Measurements from ENCODE around the gene HDAC4.

Gene HDAC4

GRCh38 chr2:239003624-239004273 is 397.1 kb downstream of the HDAC4 start:
- Histone ChIP-seq H3K9me3 (ENCODE audit: control insufficient read depth, insufficient read depth, low read length) (no peaks in the 10 kb centered on the region), H3K36me3 (ENCODE audit: insufficient read depth, low read length) (no peaks in the 10 kb centered on the region), H3K4me1 (ENCODE audit: insufficient read depth, low read length) (no peaks in the 10 kb centered on the region), H3K9ac (ENCODE audit: low read depth, low read length) (no peak overlapping the region)

- Histone ChIP-seq H3K36me3 (ENCODE audit: insufficient read depth, low read length) (no peaks in the 10 kb centered on the region), H3K9ac (ENCODE audit: low read depth, low read length) (no peak overlapping the region), H3K9me3 (ENCODE audit: control insufficient read depth, insufficient read depth, low read length) (no peaks in the 10 kb centered on the region), H3K4me1 (ENCODE audit: insufficient read depth, low read length) (no peaks in the 10 kb centered on the region)
These were observed 397.7 kb downstream of the HDAC4 start for GRCh38 chr2:239002954-239003623.

GRCh38 chr2:239002591-239002953 is 398.2 kb downstream of the HDAC4 start:
- no peak overlapping the region for H3K9ac ChIP-seq (ENCODE audit: low read depth, low read length)
- no peaks in the 10 kb centered on the region for H3K4me1 ChIP-seq (ENCODE audit: insufficient read depth, low read length)
- H3K36me3 ChIP-seq (ENCODE audit: insufficient read depth, low read length): no peaks in the 10 kb centered on the region
- no peaks in the 10 kb centered on the region for H3K9me3 ChIP-seq (ENCODE audit: control insufficient read depth, insufficient read depth, low read length)

- Histone ChIP-seq H3K9ac (ENCODE audit: low read depth, low read length) (no peak overlapping the region), H3K4me1 (ENCODE audit: insufficient read depth, low read length) (no peaks in the 10 kb centered on the region), H3K9me3 (ENCODE audit: control insufficient read depth, insufficient read depth, low read length) (no peaks in the 10 kb centered on the region), H3K36me3 (ENCODE audit: insufficient read depth, low read length) (no peaks in the 10 kb centered on the region)
These were observed 399.0 kb downstream of the HDAC4 start for GRCh38 chr2:239001794-239002193.

GRCh38 chr2:239000500-239001073 is 400.2 kb downstream of the HDAC4 start:
- Histone ChIP-seq H3K9ac (ENCODE audit: low read depth, low read length) (no peak overlapping the region), H3K4me1 (ENCODE audit: insufficient read depth, low read length) (no peaks in the 10 kb centered on the region), H3K9me3 (ENCODE audit: control insufficient read depth, insufficient read depth, low read length) (no peaks in the 10 kb centered on the region), H3K36me3 (ENCODE audit: insufficient read depth, low read length) (no peaks in the 10 kb centered on the region)

GRCh38 chr2:239000089-239000488 is 400.7 kb downstream of the HDAC4 start:
- no peak overlapping the region for H3K9ac ChIP-seq (ENCODE audit: low read depth, low read length)
- H3K4me1 ChIP-seq (ENCODE audit: insufficient read depth, low read length): no peaks in the 10 kb centered on the region
- H3K9me3 ChIP-seq (ENCODE audit: control insufficient read depth, insufficient read depth, low read length): no peaks in the 10 kb centered on the region
- no peaks in the 10 kb centered on the region for H3K36me3 ChIP-seq (ENCODE audit: insufficient read depth, low read length)

GRCh38 chr2:238999291-238999741 is 401.5 kb downstream of the HDAC4 start:
- Histone ChIP-seq H3K9me3 (ENCODE audit: control insufficient read depth, insufficient read depth, low read length) (no peaks in the 10 kb centered on the region), H3K4me1 (ENCODE audit: insufficient read depth, low read length) (no peaks in the 10 kb centered on the region), H3K36me3 (ENCODE audit: insufficient read depth, low read length) (no peaks in the 10 kb centered on the region), H3K9ac (ENCODE audit: low read depth, low read length) (no peak overlapping the region)

- no peaks in the 10 kb centered on the region for H3K36me3 ChIP-seq (ENCODE audit: insufficient read depth, low read length)
- no peaks in the 10 kb centered on the region for H3K4me1 ChIP-seq (ENCODE audit: insufficient read depth, low read length)
- no peak overlapping the region for H3K9ac ChIP-seq (ENCODE audit: low read depth, low read length)
- peaks cover 2% of the 10 kb centered on the region; the same call in 1 of the 2 replicates for H3K9me3 ChIP-seq (ENCODE audit: control insufficient read depth, insufficient read depth, low read length)
These were observed 402.0 kb downstream of the HDAC4 start for GRCh38 chr2:238998801-238999200.
